Body of pancreas (tissue), 4 donors: Measurements from ENCODE around the gene SCN3B. TPM values are rescaled to one million over a fixed set of nuclear protein-coding genes. Genes with fewer than 3 reads are reported as not detected.
A peak's percentile ranks its signal among the peaks of the same experiment; 100 is the strongest.

Experiments used
- ATAC-seq: fragments of 150-250 bp; one replicate; pipeline ENCODE4 v1.9.1; 2016
- DNase-seq, 4 donors: peaks; one replicate each; pipeline ENCODE4 v3.0.0-alpha.2; 2019
- H3K27ac ChIP-seq, 4 donors: fragments of 200-600 bp; sonication (generic); 1 replicate in 3 of 4; 2 replicates in 1 of 4; pipeline versions ENCODE4 v1.5.1 to v1.6.1; 2016 to 2019; ENCODE audit warnings: mild to moderate bottlenecking in 1 of 4, mixed read lengths in 1 of 4, moderate library complexity in 1 of 4
- H3K27me3 ChIP-seq, 2 donors: fragments of 200-600 bp; sonication (generic); one replicate each; pipeline ENCODE4 v1.6.0; 2016; ENCODE audit warnings: mild to moderate bottlenecking in 1 of 2
- H3K36me3 ChIP-seq, 2 donors: fragments of 200-600 bp; sonication (generic); replicated peaks in 1 of 2; 2 replicates each; pipeline ENCODE4 v1.5.1; 2016; ENCODE audit warnings: low read depth in 2 of 2; ENCODE audit not compliant: insufficient read depth in 1 of 2
- H3K4me1 ChIP-seq: fragments of 200-600 bp; sonication (generic); one replicate; pipeline ENCODE4 v1.6.0; 2016
- H3K4me3 ChIP-seq, 2 donors: fragments of 200-600 bp; sonication (generic); 1 replicate in 1 of 2; 2 replicates in 1 of 2; pipeline ENCODE4 v1.5.1; 2016 to 2019
- H3K9me3 ChIP-seq, 3 donors: fragments of 200-600 bp; sonication (generic); 1 replicate in 2 of 3; 2 replicates in 1 of 3; pipeline ENCODE4 v1.5.1; 2016
- CTCF ChIP-seq, 7 experiments: fragments of 450-650 bp in 4 of 7; fragments of 200-600 bp in 3 of 7; sonication (generic) in 3 of 7; IDR thresholded peaks; one replicate each; pipeline ENCODE4 v1.5.1; 2016 to 2019; ENCODE audit warnings: antibody characterized with exemption in 7 of 7
- POLR2A ChIP-seq, 3 donors: fragments of 450-650 bp; IDR thresholded peaks; one replicate each; pipeline ENCODE4 v1.6.1; 2016; ENCODE audit warnings: antibody characterized with exemption in 3 of 3, mild to moderate bottlenecking in 2 of 3
- WGBS, 2 donors: methylation state at CpG; one replicate each; pipeline ENCODE4 v1.1.5; 2017; 5-methylcytosine and 5-hydroxymethylcytosine counted together
- intact Hi-C: fragments of 100-400 bp; cut with DNase I; formaldehyde crosslinking; loops from one replicate; pipeline ENCODE4 v1.15.1; 2023
- total RNA-seq, 2 donors: library from RNA; depleted of rRNA; stranded (reverse); fragments of >200 nt; gene quantifications; one replicate each; pipeline ENCODE4 v1.1.0, GENCODE V29; 2016

SCN3B gene
- total RNA-seq, 2 donors from 2014 or later: 0.78 to 1.6 TPM

DNA sequence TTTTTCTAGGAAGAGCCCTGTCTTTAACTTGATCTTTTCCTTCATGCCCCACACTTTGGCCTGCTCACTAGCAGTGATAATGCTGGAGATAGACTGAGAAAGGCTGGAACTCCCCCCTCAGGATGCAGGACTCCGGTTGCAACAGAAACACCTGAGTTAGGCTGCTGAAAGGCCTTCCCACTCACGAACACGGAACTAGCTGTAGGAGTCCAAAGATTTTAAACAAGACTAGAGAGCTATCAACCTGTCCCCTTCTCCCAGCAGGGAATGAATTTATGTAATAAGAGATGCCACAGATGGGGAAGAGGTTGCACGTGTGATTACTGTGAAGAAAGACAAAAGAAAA lies 13.0 kb downstream of the SCN3B start:
- no peak overlapping the region for H3K27ac ChIP-seq
- intact Hi-C loops: no loop called here
- no peaks in the 10 kb centered on the region for H3K36me3 ChIP-seq
- H3K4me3 ChIP-seq: no peak overlapping the region
- DNase-seq (no peak), ATAC-seq (no peak)
- 48 to 57% methylated on average over 4 of the region's 4 CpGs for WGBS, 2 donors
- H3K9me3 ChIP-seq: no peaks in the 10 kb centered on the region
- no peaks in the 10 kb centered on the region for H3K27me3 ChIP-seq
- TF ChIP-seq CTCF (IDR thresholded peaks at IDR 0.05): no peak
- TF ChIP-seq POLR2A (IDR thresholded peaks at IDR 0.05): no peak
- H3K4me1 ChIP-seq: peaks cover 4% of the 10 kb centered on the region

GRCh38 chr11:123640677-123641494 lies 13.5 kb downstream of the SCN3B start:
- peak; percentile 28 to 53 (median 42) for DNase-seq
- H3K36me3 ChIP-seq: no peaks in the 10 kb centered on the region
- 17 to 22% methylated on average over 22 of the region's 22 CpGs for WGBS, 2 donors
- no peak overlapping the region for H3K4me3 ChIP-seq
- ATAC-seq: peak; percentile 74
- TF ChIP-seq CTCF (IDR thresholded peaks at IDR 0.05) (peak; percentile 52 to 76 (median 67)), POLR2A (IDR thresholded peaks at IDR 0.05) (no peak)
- H3K9me3 ChIP-seq: no peaks in the 10 kb centered on the region
- H3K27me3 ChIP-seq: no peaks in the 10 kb centered on the region
- peaks cover 4% of the 10 kb centered on the region for H3K4me1 ChIP-seq
- intact Hi-C loops: no loop called here
- no peak overlapping the region for H3K27ac ChIP-seq

- Histone ChIP-seq H3K27ac (no peak overlapping the region), H3K36me3 (no peaks in the 10 kb centered on the region), H3K4me3 (no peak overlapping the region), H3K4me1 (peaks cover 4% of the 10 kb centered on the region), H3K9me3 (no peaks in the 10 kb centered on the region), H3K27me3 (no peaks in the 10 kb centered on the region)
- DNase-seq (no peak), ATAC-seq (no peak)
- 53 to 57% methylated on average over 5 of the region's 5 CpGs for WGBS, 2 donors
- intact Hi-C loops: no loop called here
- no peak for TF ChIP-seq CTCF (IDR thresholded peaks at IDR 0.05)
- TF ChIP-seq POLR2A (IDR thresholded peaks at IDR 0.05): no peak
Observed at GRCh38 chr11:123640029-123640428, 14.4 kb downstream of the SCN3B start.

- H3K27ac ChIP-seq: no peak overlapping the region
- WGBS, 2 donors: 49 to 50% methylated on average over 3 of the region's 3 CpGs
- no peak overlapping the region for H3K4me3 ChIP-seq
- DNase-seq: no peak
- no peaks in the 10 kb centered on the region for H3K9me3 ChIP-seq
- H3K36me3 ChIP-seq: no peaks in the 10 kb centered on the region
- ATAC-seq: no peak
- H3K27me3 ChIP-seq: no peaks in the 10 kb centered on the region
- no peaks in the 10 kb centered on the region for H3K4me1 ChIP-seq
- TF ChIP-seq POLR2A (IDR thresholded peaks at IDR 0.05): no peak
- TF ChIP-seq CTCF (IDR thresholded peaks at IDR 0.05): no peak
- intact Hi-C loops: no loop called here
Observed at GRCh38 chr11:123630126-123630608, 24.3 kb downstream of the SCN3B start.
